GM23338 (cell line): Measurements from ENCODE around the gene DDX25. TPM values are rescaled to one million over a fixed set of nuclear protein-coding genes. Genes with fewer than 3 reads are reported as not detected.

Source experiments
- ATAC-seq: fragments of 200-7000 bp; cut with Tn5 transposase; 3 replicates; pipeline ENCODE4 v1.9.1; 2020
- DNase-seq: peaks from one replicate; pipeline ENCODE4 v3.0.0-alpha.2; 2015; ENCODE audit warnings: low spot score
- H2AFZ ChIP-seq: fragments of 200-600 bp; sonication (generic); 2 replicates; pipeline ENCODE4 v1.8.0; 2016; ENCODE audit warnings: antibody characterized with exemption, mild to moderate bottlenecking, moderate library complexity
- H3F3A ChIP-seq: fragments of 200-600 bp; sonication (generic); replicated peaks from 2 replicates; pipeline ENCODE4 v1.8.0; 2017; ENCODE audit warnings: antibody characterized with exemption, mixed run types, low read depth
- H3K27ac ChIP-seq: fragments of 200-600 bp; sonication (generic); 2 replicates; pipeline ENCODE4 v1.6.1; 2016; ENCODE audit warnings: low read depth
- H3K27me3 ChIP-seq: fragments of 200-600 bp; sonication (generic); 2 replicates; pipeline ENCODE4 v1.8.0; 2016; ENCODE audit warnings: mild to moderate bottlenecking, mixed run types, moderate library complexity; ENCODE audit not compliant: insufficient read depth
- H3K36me3 ChIP-seq: fragments of 200-600 bp; sonication (generic); 2 replicates; pipeline ENCODE4 v1.8.0; 2016; ENCODE audit warnings: mild to moderate bottlenecking; ENCODE audit not compliant: insufficient read depth
- H3K4me1 ChIP-seq: fragments of 200-600 bp; sonication (generic); 2 replicates; pipeline ENCODE4 v1.8.0; 2016; ENCODE audit warnings: mild to moderate bottlenecking, moderate library complexity; ENCODE audit not compliant: insufficient read depth
- H3K4me2 ChIP-seq: fragments of 200-600 bp; sonication (generic); 2 replicates; pipeline ENCODE4 v1.7.1; 2017; ENCODE audit warnings: mixed run types
- H3K4me3 ChIP-seq: fragments of 200-600 bp; sonication (generic); 2 replicates; pipeline ENCODE4 v1.6.1; 2016; ENCODE audit warnings: mixed run types
- H3K79me2 ChIP-seq: fragments of 200-600 bp; sonication (generic); replicated peaks from 2 replicates; pipeline ENCODE4 v1.8.0; 2017; ENCODE audit warnings: mild to moderate bottlenecking; ENCODE audit not compliant: insufficient read depth
- H3K9me2 ChIP-seq: fragments of 200-600 bp; sonication (generic); 2 replicates; pipeline ENCODE4 v1.8.0; 2017; ENCODE audit not compliant: insufficient read depth
- H4K20me1 ChIP-seq: fragments of 200-600 bp; sonication (generic); replicated peaks from 2 replicates; pipeline ENCODE4 v1.8.0; 2017; ENCODE audit warnings: mild to moderate bottlenecking; ENCODE audit not compliant: insufficient read depth
- H3K27ac Mint-ChIP-seq: 2 replicates; pipeline ENCODE4 v1.8.0; 2020; ENCODE audit warnings: inconsistent platforms, mild to moderate bottlenecking, moderate library complexity, mixed read lengths
- H3K27me3 Mint-ChIP-seq: 3 replicates; pipeline ENCODE4 v1.8.0; 2022; ENCODE audit warnings: low read depth, mild to moderate bottlenecking, moderate library complexity, mixed read lengths, inconsistent platforms; ENCODE audit not compliant: insufficient read depth, poor library complexity
- H3K36me3 Mint-ChIP-seq: 3 replicates; pipeline ENCODE4 v1.8.0; 2021; ENCODE audit warnings: low read depth, mild to moderate bottlenecking, inconsistent platforms, moderate library complexity, mixed read lengths
- H3K4me1 Mint-ChIP-seq: 3 replicates; pipeline ENCODE4 v1.8.0; 2020; ENCODE audit warnings: mild to moderate bottlenecking, inconsistent platforms, mixed read lengths
- H3K4me3 Mint-ChIP-seq: 3 replicates; pipeline ENCODE4 v1.8.0; 2021; ENCODE audit warnings: moderate library complexity, mild to moderate bottlenecking, inconsistent platforms, mixed read lengths
- H3K9me3 Mint-ChIP-seq: 3 replicates; pipeline ENCODE4 v1.8.0; 2020; ENCODE audit warnings: moderate library complexity, mild to moderate bottlenecking, inconsistent platforms, mixed read lengths
- CTCF ChIP-seq, 2 experiments: fragments of 200-600 bp in 1 of 2; sonication (generic) in 1 of 2; conservative IDR thresholded peaks; 2 replicates each; pipeline versions ENCODE4 v1.5.1 to v1.6.1; 2016 to 2017; ENCODE audit warnings: antibody characterized with exemption in 2 of 2, low read depth in 2 of 2, mild to moderate bottlenecking in 2 of 2, moderate library complexity in 1 of 2
- ETS1 ChIP-seq: IDR thresholded peaks from 2 replicates; pipeline ENCODE4 v1.6.1; 2016; ENCODE audit warnings: antibody characterized with exemption
- EZH2 ChIP-seq: fragments of 200-600 bp; sonication (generic); IDR thresholded peaks from one replicate; pipeline ENCODE4 v1.8.0; 2017; ENCODE audit warnings: antibody characterized with exemption, mild to moderate bottlenecking, low read depth; ENCODE audit not compliant: unreplicated experiment
- EZH2phosphoT487 ChIP-seq: fragments of 200-600 bp; sonication (generic); IDR thresholded peaks from one replicate; pipeline ENCODE4 v1.8.1; 2018; ENCODE audit warnings: antibody characterized with exemption; ENCODE audit not compliant: unreplicated experiment
- NANOG ChIP-seq: IDR thresholded peaks from 2 replicates; pipeline ENCODE4 v1.6.1; 2016; ENCODE audit warnings: antibody characterized with exemption, borderline replicate concordance
- POLR2AphosphoS5 ChIP-seq: IDR thresholded peaks from 2 replicates; pipeline ENCODE4 v1.6.1; 2016; ENCODE audit warnings: antibody characterized with exemption, low read depth
- ZNF331 ChIP-seq: fragments of 250-450 bp; sonication (Bioruptor Pico); IDR thresholded peaks from 2 replicates; pipeline ENCODE4 v1.5.0; 2020; ENCODE audit warnings: low read depth, mild to moderate bottlenecking, moderate library complexity
- ZNF462 ChIP-seq: fragments of 250-450 bp; sonication (Bioruptor Pico); IDR thresholded peaks from 2 replicates; pipeline ENCODE4 v1.5.0; 2020; ENCODE audit warnings: mild to moderate bottlenecking, moderate library complexity
- polyA plus RNA-seq: library from polyadenylated mRNA; unstranded; fragments of >200 nt; fragmentation: Nextera tagmentation; extraction: Ambion mirVana; gene quantifications from 2 replicates; pipeline ENCODE4 v1.2.1, GENCODE V29; 2016
- total RNA-seq: library from RNA; depleted of rRNA; stranded (reverse); fragments of >200 nt; shearing (Covaris generic); gene quantifications from 2 replicates; pipeline ENCODE4 v1.2.3, GENCODE V29; 2014

DDX25 gene
- total and polyA plus RNA-seq, 2 experiments from 2014 or later: 20.6 to 23.6 TPM

DNA sequence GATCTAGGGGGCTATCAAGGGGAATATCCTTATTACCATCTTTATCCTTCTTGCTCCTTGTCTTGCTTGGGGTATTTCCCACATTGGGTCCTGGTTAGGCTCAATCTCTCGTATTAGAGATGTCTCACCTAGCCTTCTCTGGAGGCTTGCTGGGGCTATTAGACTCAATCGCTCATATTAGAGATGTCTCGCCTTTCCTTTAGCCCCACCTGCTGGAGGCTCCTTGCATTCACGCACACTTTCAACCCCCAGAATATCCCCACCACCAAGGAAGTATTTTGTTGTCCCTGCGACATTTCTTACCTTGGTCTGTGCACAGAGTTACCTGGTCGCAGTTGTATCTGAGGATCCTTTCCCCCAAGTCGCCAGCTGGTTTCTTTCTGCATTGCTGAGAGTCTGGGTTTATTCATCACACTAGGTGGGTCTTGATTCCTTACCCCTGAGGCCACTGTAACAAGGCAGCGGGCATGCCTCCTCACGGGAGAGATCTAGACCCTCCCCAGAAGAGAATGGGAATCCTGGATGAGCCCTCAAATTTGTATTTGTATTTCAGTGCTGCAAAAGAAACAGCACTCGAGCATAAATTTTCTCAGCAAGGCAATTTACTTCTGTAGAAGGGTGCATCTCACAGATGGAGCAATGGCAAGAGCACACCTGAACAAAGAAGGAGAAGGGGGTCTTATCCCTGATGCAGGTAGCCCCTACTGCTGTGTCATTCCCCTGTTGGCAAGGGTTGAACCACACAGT is 32.7 kb upstream of the DDX25 start:
- Mint-ChIP-seq H3K36me3 (peaks cover 10% of the 10 kb centered on the region), H3K4me1 (0 out of 3 replicates have a peak, but pooled peaks cover 2% of the 10 kb centered on the region), H3K9me3 (peaks cover 14% of the 10 kb centered on the region; the same call in 2 of the 3 replicates), H3K27me3 (peaks cover 3% of the 10 kb centered on the region), H3K4me3 (no peak overlapping the region), H3K27ac (no peak overlapping the region)
- Histone ChIP-seq H3K4me3 (no peak overlapping the region), H3K4me2 (no peak overlapping the region), H3K4me1 (no peaks in the 10 kb centered on the region), H3K27me3 (no peaks in the 10 kb centered on the region), H2AFZ (no peak overlapping the region), H3F3A (no peaks in the 10 kb centered on the region), H3K9me2 (no peaks in the 10 kb centered on the region), H3K27ac (no peak overlapping the region), H3K36me3 (no peaks in the 10 kb centered on the region; the same call in 1 of the 2 replicates), H3K79me2 (no peaks in the 10 kb centered on the region), H4K20me1 (no peaks in the 10 kb centered on the region)
- no peak for TF ChIP-seq ETS1
- TF ChIP-seq POLR2AphosphoS5: no peak
- TF ChIP-seq CTCF (conservative IDR thresholded peaks at IDR 0.05; ENCODE audit: low read depth in 2 of 2): peak; percentile 78 to 89
- ATAC-seq (peak; percentile 79), DNase-seq (peak; percentile 86)

DNA sequence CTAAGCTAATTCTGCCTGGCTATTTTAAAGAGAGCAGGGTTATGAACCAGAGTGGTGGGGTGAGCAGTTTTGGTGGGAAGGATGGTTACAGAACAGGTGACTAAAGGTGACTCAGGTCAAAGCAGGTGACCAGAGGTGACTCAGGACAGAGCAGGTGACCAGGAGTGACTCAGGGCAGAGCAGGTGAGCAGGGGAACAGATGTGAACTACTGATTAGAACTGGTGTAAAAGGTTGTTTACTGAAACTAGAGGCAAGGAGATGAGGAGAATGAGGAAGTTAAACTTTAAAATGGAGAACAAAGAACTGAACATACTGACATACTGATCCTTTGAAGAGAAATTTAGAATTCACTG is 32.2 kb upstream of the DDX25 start:
- H3K9me2 ChIP-seq: no peaks in the 10 kb centered on the region
- no peak for ATAC-seq
- H3K27me3 ChIP-seq: no peaks in the 10 kb centered on the region
- Mint-ChIP-seq H3K4me3 (no peak overlapping the region), H3K27me3 (no peaks in the 10 kb centered on the region), H3K4me1 (0 out of 3 replicates have a peak, but pooled peaks cover 2% of the 10 kb centered on the region), H3K36me3 (peaks cover 10% of the 10 kb centered on the region), H3K27ac (no peak overlapping the region), H3K9me3 (peaks cover 14% of the 10 kb centered on the region; the same call in 2 of the 3 replicates)
- no peaks in the 10 kb centered on the region for H3K4me1 ChIP-seq
- H3K79me2 ChIP-seq: no peaks in the 10 kb centered on the region
- H3F3A ChIP-seq: no peaks in the 10 kb centered on the region
- H3K4me3 ChIP-seq: no peak overlapping the region
- no peaks in the 10 kb centered on the region for H4K20me1 ChIP-seq
- H3K27ac ChIP-seq: no peak overlapping the region
- no peak for DNase-seq
- H2AFZ ChIP-seq: no peak overlapping the region
- no peak overlapping the region for H3K4me2 ChIP-seq
- H3K36me3 ChIP-seq: no peaks in the 10 kb centered on the region; the same call in 1 of the 2 replicates
- no peak for TF ChIP-seq NANOG
- no peak for TF ChIP-seq EZH2
- no peak for TF ChIP-seq ZNF331 (CRISPR knock-in tag)
- TF ChIP-seq ZNF462 (CRISPR knock-in tag): no peak
- no peak for TF ChIP-seq EZH2phosphoT487
- TF ChIP-seq CTCF (conservative IDR thresholded peaks at IDR 0.05; ENCODE audit: low read depth in 2 of 2): no peak
